Neutrophil (primary cell): ENCODE measurements around the gene HELZ.

Experiments
- H3K27ac ChIP-seq: fragments of 200-600 bp; sonication (generic); 2 replicates; pipeline ENCODE4 v1.5.1; 2016; ENCODE audit warnings: mild to moderate bottlenecking, moderate library complexity
- H3K27me3 ChIP-seq: fragments of 200-600 bp; sonication (generic); 2 replicates; pipeline ENCODE4 v1.6.0; 2016; ENCODE audit warnings: mild to moderate bottlenecking
- H3K36me3 ChIP-seq: fragments of 200-600 bp; sonication (generic); 2 replicates; pipeline ENCODE4 v1.5.1; 2017
- H3K4me1 ChIP-seq, 2 experiments: fragments of 200-600 bp in 1 of 2; sonication (generic) in 1 of 2; 1 replicate in 1 of 2; 2 replicates in 1 of 2; pipeline versions ENCODE4 v1.5.1 to v1.6.1; 2013 to 2016; ENCODE audit warnings: low read depth in 1 of 2, low read length in 1 of 2, mild to moderate bottlenecking in 1 of 2, moderate library complexity in 1 of 2; ENCODE audit not compliant: control insufficient read depth in 1 of 2, insufficient read depth in 1 of 2
- H3K4me3 ChIP-seq, 2 experiments: fragments of 200-600 bp in 1 of 2; sonication (generic) in 1 of 2; 1 replicate in 1 of 2; 2 replicates in 1 of 2; pipeline ENCODE4 v1.5.1; 2013 to 2016; ENCODE audit warnings: low read depth in 1 of 2, low read length in 1 of 2, mild to moderate bottlenecking in 1 of 2, moderate library complexity in 1 of 2
- H3K9me3 ChIP-seq: fragments of 200-600 bp; sonication (generic); 2 replicates; pipeline ENCODE4 v1.5.1; 2016
- TF ChIP-seq, protein P1 (sequence below): fragments of 200-600 bp; sonication (generic); IDR thresholded peaks from 2 replicates; pipeline ENCODE4 v1.5.1; 2016; ENCODE audit warnings: antibody characterized with exemption

HELZ gene

DNA sequence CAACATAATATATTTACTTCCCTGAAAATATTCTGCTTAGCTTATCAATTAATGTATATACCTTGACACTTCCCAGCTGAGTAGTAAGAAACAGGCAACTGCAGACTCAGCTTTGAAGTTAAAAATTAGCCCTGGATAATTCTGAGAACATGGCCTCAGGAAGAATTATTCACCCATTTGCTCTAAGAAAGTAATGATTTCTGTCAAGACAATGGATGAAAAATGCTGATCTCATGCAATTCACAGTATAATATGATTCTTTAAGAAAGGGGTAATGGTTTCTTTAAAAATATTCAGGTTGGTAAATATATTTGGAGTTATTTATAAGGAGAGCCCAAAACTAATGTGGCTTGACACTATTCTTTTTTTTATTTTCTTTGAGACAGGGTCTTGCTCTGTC, 111.8 kb downstream of the HELZ start:
- peaks cover 63% of the 10 kb centered on the region for H3K36me3 ChIP-seq
- no peak overlapping the region for H3K27ac ChIP-seq
- no peaks in the 10 kb centered on the region for H3K4me1 ChIP-seq
- H3K9me3 ChIP-seq, result no peaks in the 10 kb centered on the region
- H3K4me3 ChIP-seq, result no peak overlapping the region
- H3K27me3 ChIP-seq, result no peaks in the 10 kb centered on the region
- TF ChIP-seq, protein P1, sequence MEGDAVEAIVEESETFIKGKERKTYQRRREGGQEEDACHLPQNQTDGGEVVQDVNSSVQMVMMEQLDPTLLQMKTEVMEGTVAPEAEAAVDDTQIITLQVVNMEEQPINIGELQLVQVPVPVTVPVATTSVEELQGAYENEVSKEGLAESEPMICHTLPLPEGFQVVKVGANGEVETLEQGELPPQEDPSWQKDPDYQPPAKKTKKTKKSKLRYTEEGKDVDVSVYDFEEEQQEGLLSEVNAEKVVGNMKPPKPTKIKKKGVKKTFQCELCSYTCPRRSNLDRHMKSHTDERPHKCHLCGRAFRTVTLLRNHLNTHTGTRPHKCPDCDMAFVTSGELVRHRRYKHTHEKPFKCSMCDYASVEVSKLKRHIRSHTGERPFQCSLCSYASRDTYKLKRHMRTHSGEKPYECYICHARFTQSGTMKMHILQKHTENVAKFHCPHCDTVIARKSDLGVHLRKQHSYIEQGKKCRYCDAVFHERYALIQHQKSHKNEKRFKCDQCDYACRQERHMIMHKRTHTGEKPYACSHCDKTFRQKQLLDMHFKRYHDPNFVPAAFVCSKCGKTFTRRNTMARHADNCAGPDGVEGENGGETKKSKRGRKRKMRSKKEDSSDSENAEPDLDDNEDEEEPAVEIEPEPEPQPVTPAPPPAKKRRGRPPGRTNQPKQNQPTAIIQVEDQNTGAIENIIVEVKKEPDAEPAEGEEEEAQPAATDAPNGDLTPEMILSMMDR, result no peak

DNA sequence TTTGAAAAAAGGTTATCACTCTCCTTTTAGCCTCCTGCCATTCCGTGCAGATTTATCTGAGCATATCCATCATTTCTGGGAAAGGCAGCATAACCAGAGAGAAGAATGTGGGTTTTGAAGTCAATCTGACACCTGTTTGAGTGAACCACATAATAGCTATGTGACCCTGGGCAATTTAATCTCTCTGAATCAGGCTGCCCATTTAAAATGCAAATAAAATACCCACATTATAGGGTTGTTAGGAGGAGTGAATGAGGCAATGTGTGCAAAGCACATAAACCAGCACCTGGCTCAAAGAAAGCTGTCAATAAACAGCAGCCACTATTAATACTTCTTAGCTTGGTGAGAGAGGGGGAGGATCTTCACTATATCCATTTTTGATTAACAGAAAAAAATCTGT, 112.6 kb downstream of the HELZ start:
- TF ChIP-seq, protein P1, result no peak
- Histone ChIP-seq H3K27me3 (no peaks in the 10 kb centered on the region), H3K27ac (no peak overlapping the region), H3K36me3 (peaks cover 65% of the 10 kb centered on the region), H3K4me3 (no peak overlapping the region), H3K4me1 (no peaks in the 10 kb centered on the region), H3K9me3 (no peaks in the 10 kb centered on the region)

DNA sequence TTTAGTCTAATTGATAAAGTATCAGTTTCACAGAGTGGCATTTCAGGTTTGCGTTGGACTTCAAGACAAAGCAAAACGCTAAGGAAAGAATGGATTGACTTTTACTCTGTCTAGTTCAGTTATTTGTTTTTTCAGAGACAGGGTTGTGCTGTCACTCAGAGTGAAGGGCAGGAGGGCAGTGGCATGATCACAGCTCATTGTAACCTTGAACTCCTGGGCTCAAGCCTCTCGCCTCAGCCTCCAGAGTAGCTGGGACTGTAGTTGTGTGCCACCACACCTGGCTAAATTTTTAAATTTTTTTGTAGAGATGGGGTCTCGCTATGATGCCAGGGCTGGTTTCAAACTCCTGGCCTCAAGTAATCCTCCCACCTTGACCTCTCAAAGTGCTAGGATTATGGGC, 114.2 kb downstream of the HELZ start:
- TF ChIP-seq, protein P1, result no peak
- no peak overlapping the region for H3K4me3 ChIP-seq
- H3K27ac ChIP-seq, result no peak overlapping the region
- no peaks in the 10 kb centered on the region for H3K4me1 ChIP-seq
- H3K36me3 ChIP-seq, result peaks cover 62% of the 10 kb centered on the region
- H3K9me3 ChIP-seq, result no peaks in the 10 kb centered on the region
- no peaks in the 10 kb centered on the region for H3K27me3 ChIP-seq

DNA sequence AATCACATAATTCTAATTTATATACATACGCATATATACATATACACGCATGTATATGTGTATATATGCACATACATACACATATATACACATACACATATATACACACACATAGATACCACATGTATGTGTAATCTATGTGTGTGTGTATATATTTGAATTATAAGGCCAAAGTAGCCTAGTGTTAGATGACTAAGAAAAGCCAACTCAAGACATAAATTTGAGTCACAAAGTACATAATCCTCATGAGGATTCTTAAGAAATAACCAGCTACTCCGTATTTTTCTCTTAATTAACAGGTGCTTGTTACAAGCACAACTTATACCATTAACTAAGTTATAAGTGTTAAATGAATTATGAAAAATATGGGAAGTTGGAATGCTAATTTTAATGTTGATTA, 115.7 kb downstream of the HELZ start:
- Histone ChIP-seq H3K4me3 (no peak overlapping the region), H3K36me3 (peaks cover 55% of the 10 kb centered on the region), H3K27ac (no peak overlapping the region), H3K27me3 (no peaks in the 10 kb centered on the region), H3K9me3 (no peaks in the 10 kb centered on the region), H3K4me1 (no peaks in the 10 kb centered on the region)
- TF ChIP-seq, protein P1, result no peak

DNA sequence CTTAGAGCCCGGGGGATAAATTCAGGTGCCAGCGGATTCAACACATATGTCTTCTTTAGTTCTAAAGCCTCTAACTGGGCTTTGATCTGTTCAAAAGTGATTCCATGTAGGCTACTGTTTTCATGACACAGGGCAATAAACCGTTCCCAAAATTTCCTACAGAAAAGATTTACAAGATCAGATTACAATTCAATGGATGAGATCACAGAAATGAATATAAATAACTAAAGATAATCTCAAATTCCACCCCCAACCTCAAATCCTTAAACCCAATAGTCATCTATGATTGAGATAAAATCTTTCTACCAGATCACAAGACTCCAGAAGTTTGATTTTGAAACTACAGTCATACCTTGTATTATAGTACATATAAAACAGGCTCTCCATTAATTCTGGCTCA, 116.3 kb downstream of the HELZ start:
- H3K27me3 ChIP-seq, result no peaks in the 10 kb centered on the region
- H3K4me3 ChIP-seq, result no peak overlapping the region
- peaks cover 50% of the 10 kb centered on the region for H3K36me3 ChIP-seq
- H3K4me1 ChIP-seq, result no peaks in the 10 kb centered on the region
- TF ChIP-seq, protein P1, result no peak
- no peak overlapping the region for H3K27ac ChIP-seq
- H3K9me3 ChIP-seq, result no peaks in the 10 kb centered on the region

DNA sequence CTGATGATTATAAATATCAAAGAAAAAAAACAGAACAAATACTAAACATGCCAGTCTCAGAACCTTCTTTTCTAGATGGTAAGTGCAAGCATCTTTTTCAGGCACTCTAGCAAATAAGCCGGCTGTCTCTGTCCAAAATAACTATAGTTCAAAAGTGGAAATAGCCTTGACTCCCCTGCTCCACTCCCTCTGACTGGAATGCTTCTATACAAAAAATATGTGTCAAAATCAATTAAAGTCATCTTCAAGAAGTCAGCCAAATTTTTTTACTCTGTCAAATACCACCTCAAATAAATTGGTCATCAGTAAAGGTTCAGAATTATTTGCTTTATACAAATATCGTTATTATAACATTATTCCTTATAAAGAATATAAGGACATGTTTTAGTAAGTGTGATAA, 117.1 kb downstream of the HELZ start:
- Histone ChIP-seq H3K9me3 (no peaks in the 10 kb centered on the region), H3K36me3 (peaks cover 48% of the 10 kb centered on the region), H3K27ac (no peak overlapping the region), H3K4me3 (no peak overlapping the region), H3K27me3 (no peaks in the 10 kb centered on the region), H3K4me1 (no peaks in the 10 kb centered on the region)
- TF ChIP-seq, protein P1, result no peak
